Suprapubic skin (tissue), 3 donors: ENCODE data around the gene CYFIP1.

ENCODE experiments used
- EP300 ChIP-seq: sonication (generic); formaldehyde crosslinking; IDR thresholded peaks from one replicate; pipeline ENCODE4 v1.6.1; 2017; ENCODE audit warnings: antibody characterized with exemption
- POLR2A ChIP-seq, 2 donors: fragments of 450-650 bp; IDR thresholded peaks; one replicate each; pipeline ENCODE4 v1.6.1; 2017; ENCODE audit warnings: antibody characterized with exemption in 2 of 2, mild to moderate bottlenecking in 2 of 2, moderate library complexity in 2 of 2
- TF ChIP-seq, protein P1 (sequence below), 2 donors: fragments of 200-600 bp in 1 of 2; fragments of 450-650 bp in 1 of 2; sonication (generic) in 1 of 2; IDR thresholded peaks; one replicate each; pipeline ENCODE4 v1.5.1; 2016 to 2019; ENCODE audit warnings: antibody characterized with exemption in 2 of 2, mild to moderate bottlenecking in 1 of 2, moderate library complexity in 1 of 2

DNA sequence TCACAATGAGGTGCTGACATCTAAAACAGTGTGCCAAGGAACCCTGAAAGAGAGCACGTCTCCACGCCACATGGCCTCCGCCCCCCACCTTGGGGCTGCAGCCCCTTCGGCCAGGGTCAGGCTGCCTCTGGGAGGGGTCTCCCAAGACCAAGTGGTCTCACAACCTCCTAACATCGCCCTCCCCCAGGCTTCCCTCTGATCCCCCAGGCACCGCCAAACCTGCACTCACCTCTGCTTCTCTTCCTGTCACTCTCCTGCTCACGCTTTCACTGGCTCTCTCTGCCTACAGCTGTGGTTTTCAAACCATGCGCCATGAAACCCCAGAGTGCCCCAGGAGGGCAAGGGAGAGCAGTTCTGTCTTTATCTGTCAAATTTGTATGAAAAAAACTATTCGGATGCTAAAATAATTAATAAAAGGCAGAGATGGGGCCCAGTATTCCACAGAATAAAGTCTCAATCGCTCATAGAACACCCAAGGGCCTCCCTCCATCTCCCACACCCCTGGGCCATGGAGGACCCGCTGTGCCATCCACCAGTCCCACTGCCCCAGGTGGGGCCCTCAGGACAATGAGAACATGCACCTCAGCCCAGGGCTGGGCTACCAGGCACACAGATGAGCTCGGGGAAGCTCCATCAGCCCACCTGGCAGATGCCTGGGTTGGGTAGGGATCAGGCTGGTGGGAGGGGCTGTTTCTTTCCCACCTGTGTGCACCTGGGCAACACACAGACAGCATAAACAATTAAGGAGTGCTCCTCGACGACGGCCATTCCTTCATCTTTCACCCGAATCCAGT lies 21.5 kb downstream of the CYFIP1 start:
- TF ChIP-seq, protein P1, sequence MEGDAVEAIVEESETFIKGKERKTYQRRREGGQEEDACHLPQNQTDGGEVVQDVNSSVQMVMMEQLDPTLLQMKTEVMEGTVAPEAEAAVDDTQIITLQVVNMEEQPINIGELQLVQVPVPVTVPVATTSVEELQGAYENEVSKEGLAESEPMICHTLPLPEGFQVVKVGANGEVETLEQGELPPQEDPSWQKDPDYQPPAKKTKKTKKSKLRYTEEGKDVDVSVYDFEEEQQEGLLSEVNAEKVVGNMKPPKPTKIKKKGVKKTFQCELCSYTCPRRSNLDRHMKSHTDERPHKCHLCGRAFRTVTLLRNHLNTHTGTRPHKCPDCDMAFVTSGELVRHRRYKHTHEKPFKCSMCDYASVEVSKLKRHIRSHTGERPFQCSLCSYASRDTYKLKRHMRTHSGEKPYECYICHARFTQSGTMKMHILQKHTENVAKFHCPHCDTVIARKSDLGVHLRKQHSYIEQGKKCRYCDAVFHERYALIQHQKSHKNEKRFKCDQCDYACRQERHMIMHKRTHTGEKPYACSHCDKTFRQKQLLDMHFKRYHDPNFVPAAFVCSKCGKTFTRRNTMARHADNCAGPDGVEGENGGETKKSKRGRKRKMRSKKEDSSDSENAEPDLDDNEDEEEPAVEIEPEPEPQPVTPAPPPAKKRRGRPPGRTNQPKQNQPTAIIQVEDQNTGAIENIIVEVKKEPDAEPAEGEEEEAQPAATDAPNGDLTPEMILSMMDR (IDR thresholded peaks at IDR 0.05): no peak
- no peak for TF ChIP-seq POLR2A (IDR thresholded peaks at IDR 0.05)
- no peak for TF ChIP-seq EP300
